ENCODE measurements around the gene CD82.

DNA sequence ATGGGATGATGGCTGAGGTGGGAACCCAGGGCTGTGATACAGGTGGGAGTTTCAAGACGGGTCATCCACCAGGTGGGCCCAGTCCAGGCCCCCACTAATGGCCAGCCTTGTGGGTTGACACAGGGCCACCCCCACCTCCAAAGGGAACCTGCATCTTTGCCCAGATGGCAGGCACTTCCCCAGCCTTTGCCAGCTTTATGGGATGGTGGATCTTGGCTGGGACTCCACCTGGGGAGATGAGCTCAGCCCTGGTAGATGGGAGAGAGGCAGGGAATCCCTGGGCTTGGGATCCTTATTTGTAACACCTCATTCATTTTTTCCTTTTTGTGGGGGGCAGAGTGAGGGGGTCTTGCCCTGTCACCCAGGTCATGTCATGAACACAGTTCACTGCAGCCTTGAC is 33.4 kb downstream of the CD82 start:
- TF ChIP-seq, protein P1, sequence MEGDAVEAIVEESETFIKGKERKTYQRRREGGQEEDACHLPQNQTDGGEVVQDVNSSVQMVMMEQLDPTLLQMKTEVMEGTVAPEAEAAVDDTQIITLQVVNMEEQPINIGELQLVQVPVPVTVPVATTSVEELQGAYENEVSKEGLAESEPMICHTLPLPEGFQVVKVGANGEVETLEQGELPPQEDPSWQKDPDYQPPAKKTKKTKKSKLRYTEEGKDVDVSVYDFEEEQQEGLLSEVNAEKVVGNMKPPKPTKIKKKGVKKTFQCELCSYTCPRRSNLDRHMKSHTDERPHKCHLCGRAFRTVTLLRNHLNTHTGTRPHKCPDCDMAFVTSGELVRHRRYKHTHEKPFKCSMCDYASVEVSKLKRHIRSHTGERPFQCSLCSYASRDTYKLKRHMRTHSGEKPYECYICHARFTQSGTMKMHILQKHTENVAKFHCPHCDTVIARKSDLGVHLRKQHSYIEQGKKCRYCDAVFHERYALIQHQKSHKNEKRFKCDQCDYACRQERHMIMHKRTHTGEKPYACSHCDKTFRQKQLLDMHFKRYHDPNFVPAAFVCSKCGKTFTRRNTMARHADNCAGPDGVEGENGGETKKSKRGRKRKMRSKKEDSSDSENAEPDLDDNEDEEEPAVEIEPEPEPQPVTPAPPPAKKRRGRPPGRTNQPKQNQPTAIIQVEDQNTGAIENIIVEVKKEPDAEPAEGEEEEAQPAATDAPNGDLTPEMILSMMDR (IDR thresholded peaks at IDR 0.05; ENCODE audit: insufficient read depth, low read length, poor library complexity, severe bottlenecking): no peak
- no peak for TF ChIP-seq EZH2phosphoT487 (conservative IDR thresholded peaks at IDR 0.05; ENCODE audit: low read length)

Measured in SU-DHL-6 (cell line).